HG03457 (cell line): ENCODE data around the gene SLC48A1.

ENCODE experiments used
- ATAC-seq: cut with Tn5 transposase; IDR thresholded peaks from one replicate; pipeline ENCODE4 v1.9.1; 2021; ENCODE audit warnings: moderate number of reproducible peaks; ENCODE audit not compliant: unreplicated experiment

SLC48A1 gene

DNA sequence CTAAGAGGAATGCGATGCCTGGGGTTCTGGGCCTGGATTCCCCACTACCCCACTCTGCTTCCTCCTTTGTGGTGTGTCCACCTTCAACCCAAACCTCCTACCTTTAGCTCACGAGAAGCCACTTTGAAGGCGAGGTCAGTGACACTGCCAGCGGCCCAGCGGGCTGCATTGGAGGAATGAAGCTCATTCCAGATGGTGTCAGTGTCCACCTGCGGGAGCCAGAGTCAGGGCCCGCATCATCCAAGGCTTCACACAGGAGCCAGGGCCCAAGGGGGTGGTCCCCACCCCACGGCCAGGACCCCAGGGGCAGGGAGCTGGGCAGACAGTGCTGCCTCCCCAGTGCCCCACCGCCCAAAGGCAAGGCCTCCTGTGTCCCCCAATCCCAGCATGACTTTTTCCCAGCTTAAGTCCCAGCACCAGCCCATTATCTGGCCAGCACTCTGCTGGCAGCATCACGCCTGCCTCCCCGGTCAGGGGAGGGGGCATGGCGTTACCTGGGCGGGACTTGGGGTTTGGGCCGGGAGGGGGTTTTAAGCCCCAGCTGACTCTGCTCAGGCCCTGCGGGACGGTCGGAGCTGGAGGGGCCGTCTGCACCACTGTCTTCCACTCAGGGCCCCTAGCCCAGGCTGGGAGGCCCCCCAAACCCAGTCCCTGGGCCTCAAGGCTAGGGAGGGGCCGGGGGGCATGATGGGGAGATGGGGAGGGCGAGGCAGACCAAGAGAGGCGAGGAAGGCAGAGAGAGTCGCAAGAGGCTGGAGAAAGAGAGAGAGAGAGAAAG is 16.9 kb downstream of the SLC48A1 start:
- no peak for ATAC-seq

DNA sequence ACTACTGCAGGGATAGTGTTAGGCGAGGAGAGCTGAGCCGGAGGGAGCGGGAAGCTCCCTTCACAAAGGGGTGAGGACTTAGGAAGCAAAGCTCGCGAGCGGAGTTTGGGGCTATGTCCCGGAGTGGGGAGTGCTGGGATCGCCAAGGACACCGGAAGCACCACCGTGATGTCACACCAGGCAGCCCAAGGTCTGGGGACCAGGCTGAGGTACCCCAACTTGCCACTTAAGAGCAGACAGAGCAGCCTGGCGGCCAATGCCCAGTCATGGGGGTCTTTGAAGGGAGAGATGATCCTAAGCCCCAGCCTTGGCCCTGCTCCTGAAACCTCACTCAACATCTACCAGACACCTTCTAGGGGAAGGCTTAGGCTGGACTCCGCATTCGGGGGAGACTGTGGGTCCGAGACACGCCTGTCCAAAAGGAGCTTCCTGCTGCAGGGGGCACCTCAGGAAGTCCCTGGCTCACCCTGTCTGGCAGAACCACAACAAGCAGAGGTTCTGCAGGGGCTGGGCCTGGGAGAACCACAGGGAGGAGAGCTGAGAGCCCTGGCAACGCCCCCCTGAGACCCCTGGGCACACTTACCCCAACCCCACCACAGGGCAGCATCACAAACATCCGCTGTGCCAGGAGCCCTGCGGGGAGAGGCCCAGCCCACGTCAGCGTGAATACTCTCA is 17.8 kb downstream of the SLC48A1 start:
- ATAC-seq: no peak

GRCh38 chr12:47791351-47791746 is 18.3 kb downstream of the SLC48A1 start:
- no peak for ATAC-seq

- ATAC-seq: no peak
These were observed 18.8 kb downstream of the SLC48A1 start for GRCh38 chr12:47791874-47792273.

- ATAC-seq: no peak
These were observed 20.1 kb downstream of the SLC48A1 start for GRCh38 chr12:47793015-47793681.

DNA sequence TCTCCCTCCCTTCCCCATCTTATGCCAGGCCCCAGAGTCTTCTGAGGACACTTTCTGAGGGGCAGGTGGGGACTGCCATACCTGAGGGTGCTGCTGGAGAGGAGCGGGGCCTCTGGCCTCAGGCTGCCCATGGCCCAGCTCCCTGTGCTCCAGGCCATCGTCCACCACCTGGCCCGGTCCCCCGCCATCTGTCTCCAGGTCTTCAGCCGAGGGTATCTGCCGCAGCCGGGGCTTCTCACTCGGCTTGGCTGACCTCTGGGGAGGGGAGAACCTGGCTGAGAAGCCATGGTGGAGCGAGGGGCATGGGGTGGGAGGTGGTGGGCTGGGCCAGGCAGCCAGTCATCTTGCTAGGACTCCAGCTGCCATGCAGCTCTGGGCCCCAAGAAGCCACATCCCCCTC is 21.6 kb downstream of the SLC48A1 start:
- no peak for ATAC-seq

GRCh38 chr12:47795121-47795813 is 22.2 kb downstream of the SLC48A1 start:
- no peak for ATAC-seq

- ATAC-seq: no peak
These were observed 22.9 kb downstream of the SLC48A1 start for GRCh38 chr12:47795814-47796411.

GRCh38 chr12:47797441-47797840 is 24.4 kb downstream of the SLC48A1 start:
- ATAC-seq: no peak

DNA sequence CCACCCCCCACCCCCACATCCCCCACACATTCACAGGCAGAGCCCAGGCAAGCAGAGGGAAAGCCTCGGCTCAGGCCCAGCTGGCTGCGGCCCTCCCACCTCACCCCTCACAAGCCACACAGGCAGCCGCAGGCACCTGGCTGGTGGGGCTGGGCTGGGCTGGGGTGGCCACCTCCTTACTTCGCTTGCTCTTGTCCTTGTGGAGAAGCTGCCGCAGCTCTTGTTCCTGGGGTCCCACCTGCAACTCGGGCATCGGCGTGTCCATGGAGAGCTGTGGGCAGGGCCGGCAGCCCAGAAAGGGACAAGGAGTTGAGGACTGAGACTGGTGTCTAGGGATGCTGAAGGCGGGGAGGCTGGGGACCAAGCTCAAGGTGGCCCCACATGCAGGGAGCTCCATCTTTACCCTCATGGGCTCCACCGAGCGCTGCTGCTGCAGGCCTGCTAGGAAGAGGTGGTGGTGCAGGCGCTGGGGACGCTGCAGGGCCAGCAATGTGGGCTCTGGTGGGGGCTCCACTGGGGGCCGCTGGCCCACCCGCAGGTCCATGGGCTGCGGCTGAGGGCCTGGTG is 25.4 kb downstream of the SLC48A1 start:
- no peak for ATAC-seq

DNA sequence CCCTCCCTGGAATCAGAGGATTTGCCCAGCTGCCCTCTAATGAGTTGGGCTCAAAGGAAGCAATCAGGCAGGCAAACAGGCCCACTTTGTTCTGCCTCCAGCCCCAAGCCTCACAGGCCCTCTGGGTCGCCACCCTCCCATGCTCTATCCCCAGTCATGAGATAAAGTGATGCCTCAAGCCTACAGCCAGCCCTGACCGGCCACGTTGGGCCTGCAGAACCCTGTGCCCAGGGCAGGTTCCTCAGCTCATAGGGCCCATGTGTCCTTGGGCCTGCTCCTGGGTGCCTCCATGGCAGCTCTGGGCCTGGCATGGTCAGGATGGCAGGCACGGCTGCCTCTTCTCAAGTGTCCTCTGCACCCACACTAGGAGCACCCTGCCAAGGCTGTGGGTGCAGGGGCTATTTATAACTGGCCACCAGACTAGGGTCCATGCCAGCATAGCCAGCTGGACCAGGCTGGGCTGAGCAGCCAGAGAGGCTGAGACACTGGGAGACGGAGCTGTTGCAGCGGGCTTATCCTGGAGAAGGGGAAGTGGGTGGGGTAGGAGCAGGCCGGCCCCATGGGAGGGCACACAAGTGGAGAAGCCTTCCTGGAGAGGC is 26.4 kb downstream of the SLC48A1 start:
- ATAC-seq: no peak

DNA sequence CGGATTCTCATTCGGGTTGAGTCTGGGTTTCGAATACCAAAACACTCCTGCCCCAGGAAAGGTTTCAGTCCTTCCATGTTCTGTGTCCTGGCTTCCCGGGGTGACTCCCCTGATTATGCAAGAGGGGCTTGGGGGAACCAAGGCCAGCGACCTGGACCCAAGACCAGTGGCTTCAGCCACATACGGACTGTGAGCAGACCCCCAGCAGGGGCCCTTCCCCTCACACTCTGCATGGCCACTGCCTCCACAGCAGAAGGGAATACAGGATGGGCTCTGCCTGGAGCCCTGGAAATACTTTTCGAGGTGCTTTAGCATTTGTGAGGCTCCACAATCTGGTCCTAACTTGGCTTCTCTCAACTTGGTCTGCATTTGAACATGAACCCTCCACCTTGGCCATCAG is 27.5 kb downstream of the SLC48A1 start:
- no peak for ATAC-seq

DNA sequence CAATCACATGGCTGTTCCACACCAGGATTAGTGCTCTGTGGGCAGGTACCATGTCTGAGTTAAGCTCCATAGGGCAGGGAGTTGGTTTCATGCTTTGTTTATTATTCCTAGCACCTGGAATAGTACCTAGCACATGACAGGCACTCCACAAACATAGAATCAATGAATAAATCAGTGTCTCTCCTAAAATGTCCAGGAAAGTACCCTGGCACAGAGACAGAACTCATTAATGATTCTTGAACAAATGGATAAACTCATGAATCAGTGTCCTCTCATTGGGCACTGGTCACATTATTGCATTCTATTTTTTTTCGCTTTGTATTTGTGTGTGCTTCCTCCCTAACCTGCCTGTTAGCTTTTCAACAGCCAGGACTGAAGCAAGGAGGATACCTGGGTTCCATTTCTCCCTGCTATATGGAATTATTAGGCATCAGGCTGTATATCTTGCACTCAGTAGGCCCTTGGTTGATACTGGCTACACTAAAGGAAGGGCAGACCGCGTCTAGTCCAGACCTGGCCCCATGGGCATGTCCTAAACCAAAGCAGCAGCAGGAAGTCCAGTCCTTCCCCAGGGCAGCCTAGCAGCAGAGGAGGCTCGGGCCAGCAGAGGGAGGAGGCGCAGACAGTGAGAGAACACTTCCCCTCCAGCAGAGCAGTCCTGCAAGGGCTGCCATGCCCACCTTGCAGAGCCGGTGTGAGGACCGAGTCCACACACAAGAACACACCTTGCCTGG is 28.3 kb downstream of the SLC48A1 start:
- ATAC-seq: no peak

DNA sequence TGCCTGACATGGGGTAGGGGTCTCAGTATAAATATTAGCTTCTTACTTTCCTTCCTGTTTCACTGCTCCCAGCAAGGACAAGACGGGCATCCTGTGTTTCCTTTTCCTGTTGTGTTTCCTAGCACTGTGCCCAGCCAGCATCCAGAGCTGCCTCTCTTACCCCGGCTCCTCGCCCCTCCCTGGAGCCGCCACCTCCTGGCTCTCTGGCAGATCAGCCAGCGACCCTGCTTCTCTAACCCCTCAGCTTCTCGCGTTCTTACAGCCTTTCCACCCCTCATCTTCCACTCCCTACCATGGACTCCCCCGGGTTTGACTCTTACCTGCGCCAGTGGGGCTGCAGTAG is 28.8 kb downstream of the SLC48A1 start:
- ATAC-seq: no peak

GRCh38 chr12:47802312-47802711 is 29.3 kb downstream of the SLC48A1 start:
- ATAC-seq: no peak

- no peak for ATAC-seq
These were observed 30.3 kb downstream of the SLC48A1 start for GRCh38 chr12:47803191-47803875.

DNA sequence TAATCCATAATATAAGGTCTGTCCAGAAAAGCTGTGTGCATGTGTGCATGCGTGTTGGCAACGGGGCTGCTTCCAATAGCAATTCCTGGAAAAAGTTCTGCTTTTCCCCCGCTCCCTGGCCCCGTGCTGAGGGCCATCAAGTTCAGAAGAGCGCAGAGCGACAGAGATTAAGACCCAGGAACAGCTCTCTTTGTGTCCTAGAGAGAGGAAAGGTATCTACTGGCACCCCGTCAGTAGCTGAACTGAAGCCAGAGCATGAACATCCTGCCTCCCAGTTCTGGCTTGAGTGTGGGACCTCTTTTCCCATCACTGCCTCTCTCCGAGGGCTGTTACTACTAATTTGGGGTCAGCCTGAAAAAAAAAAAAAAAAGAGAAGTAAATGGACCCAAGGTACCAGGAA is 31.1 kb downstream of the SLC48A1 start:
- no peak for ATAC-seq

GRCh38 chr12:47805417-47805816 is 32.4 kb downstream of the SLC48A1 start:
- no peak for ATAC-seq

DNA sequence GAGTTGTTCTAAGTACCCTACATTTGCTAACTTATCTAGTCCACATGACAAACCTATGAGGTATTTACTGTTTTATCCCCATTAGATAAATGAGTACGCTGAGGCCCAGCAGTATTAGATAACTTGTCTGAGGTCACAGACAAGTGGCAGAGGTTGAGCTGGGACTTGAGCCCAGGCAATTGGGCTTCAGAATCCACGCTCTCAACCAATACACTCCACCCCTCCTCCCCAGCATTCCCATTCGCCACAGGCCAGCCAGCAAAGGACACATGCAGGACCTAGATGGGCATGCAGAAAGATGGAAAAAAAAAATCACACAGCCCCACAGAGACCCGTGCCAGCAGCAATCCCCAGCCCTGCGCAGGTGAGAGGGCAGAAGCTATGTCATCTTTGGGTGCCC is 34.3 kb downstream of the SLC48A1 start:
- no peak for ATAC-seq
